22Rv1 (cell line): ENCODE measurements around the gene PLEKHM3.

ENCODE experiments used
- CTCF ChIP-seq: fragments of 450-650 bp; IDR thresholded peaks from 2 replicates; pipeline ENCODE4 v1.5.1; 2017; ENCODE audit warnings: mild to moderate bottlenecking
- ZFX ChIP-seq: fragments of 450-650 bp; IDR thresholded peaks from 2 replicates; pipeline ENCODE4 v1.6.1; 2017; ENCODE audit warnings: antibody characterized with exemption, borderline replicate concordance

DNA sequence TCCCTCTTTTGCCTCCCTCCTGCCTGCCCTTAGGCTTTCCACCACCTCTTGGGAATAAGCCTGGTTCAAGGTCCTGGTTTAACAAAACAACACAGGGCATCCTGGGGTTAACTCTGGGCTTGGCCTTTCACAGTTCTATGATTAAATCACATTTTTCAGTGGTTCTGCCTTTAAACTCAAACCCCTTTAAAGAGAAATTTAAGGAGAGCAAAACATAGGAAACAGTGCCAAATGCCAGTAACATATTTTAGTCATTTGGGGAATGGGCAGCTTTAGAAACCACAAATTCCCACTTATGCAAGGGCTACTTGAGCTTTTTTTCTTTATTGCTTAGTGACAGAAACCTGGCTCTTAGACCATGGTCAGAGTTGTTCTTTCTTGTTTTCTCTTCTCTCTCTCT is 143.4 kb downstream of the PLEKHM3 start:
- no peak for TF ChIP-seq CTCF
- no peak for TF ChIP-seq ZFX
